SU-DHL-6 (cell line): Measurements from ENCODE around the gene PDE7B.

Experiments used
- H2AFZ ChIP-seq: fragments of 200-600 bp; sonication (generic); 2 replicates; pipeline ENCODE4 v1.6.1; 2014; ENCODE audit warnings: low read depth, mild to moderate bottlenecking, moderate library complexity, mixed read lengths, antibody characterized with exemption, low read length; ENCODE audit not compliant: severe bottlenecking
- H3F3A ChIP-seq: fragments of 200-600 bp; shearing (Covaris generic); 2 replicates; pipeline ENCODE4 v1.6.0; 2016; ENCODE audit warnings: antibody characterized with exemption, mild to moderate bottlenecking; ENCODE audit not compliant: insufficient read depth
- H3K27ac ChIP-seq: fragments of 200-600 bp; sonication (generic); 2 replicates; pipeline ENCODE4 v1.5.1; 2016; ENCODE audit warnings: low read depth, mild to moderate bottlenecking, low read length, moderate library complexity, mixed read lengths
- H3K27me3 ChIP-seq: fragments of 200-600 bp; sonication (generic), shearing (Covaris generic); 2 replicates; pipeline ENCODE4 v1.6.0; 2014; ENCODE audit warnings: mild to moderate bottlenecking, low read length
- H3K36me3 ChIP-seq: fragments of 200-600 bp; sonication (generic); 2 replicates; pipeline ENCODE4 v1.6.1; 2014; ENCODE audit warnings: mild to moderate bottlenecking, low read length, mixed read lengths
- H3K4me2 ChIP-seq: fragments of 300-600, 200-600 bp; shearing (Covaris generic), sonication (generic); 2 replicates; pipeline ENCODE4 v1.6.0; 2014; ENCODE audit warnings: low read length, low read depth, mild to moderate bottlenecking; ENCODE audit not compliant: poor library complexity, severe bottlenecking
- H3K4me3 ChIP-seq: fragments of 200-600 bp; sonication (generic); 2 replicates; pipeline ENCODE4 v1.5.1; 2014; ENCODE audit warnings: antibody characterized with exemption, low read length, mild to moderate bottlenecking, mixed read lengths; ENCODE audit not compliant: insufficient read depth, poor library complexity, severe bottlenecking
- H3K79me2 ChIP-seq: fragments of 200-600 bp; sonication (generic); 2 replicates; pipeline ENCODE4 v1.6.1; 2014; ENCODE audit warnings: mild to moderate bottlenecking, low read length, moderate library complexity; ENCODE audit not compliant: insufficient read depth
- H3K9ac ChIP-seq: fragments of 200-600 bp; sonication (generic); 2 replicates; pipeline ENCODE4 v1.7.0; 2014; ENCODE audit warnings: mild to moderate bottlenecking, low read length
- H3K9me2 ChIP-seq: fragments of 200-600 bp; sonication (generic); replicated peaks from 2 replicates; pipeline ENCODE4 v1.6.1; 2014; ENCODE audit warnings: low read length; ENCODE audit not compliant: insufficient read depth
- H3K9me3 ChIP-seq: fragments of 200-600 bp; sonication (generic); 2 replicates; pipeline ENCODE4 v1.6.1; 2014; ENCODE audit warnings: low read length, mixed read lengths; ENCODE audit not compliant: insufficient read depth
- H4K20me1 ChIP-seq: fragments of 200-600 bp; sonication (generic); 2 replicates; pipeline ENCODE4 v1.6.1; 2014; ENCODE audit warnings: low read depth, mild to moderate bottlenecking, antibody characterized with exemption, low read length, moderate library complexity, mixed read lengths
- CTCF ChIP-seq: fragments of 200-600 bp; sonication (generic); IDR thresholded peaks from one replicate; pipeline ENCODE4 v1.5.1; 2017; ENCODE audit warnings: antibody characterized with exemption, mild to moderate bottlenecking, low read length, moderate library complexity; ENCODE audit not compliant: insufficient read depth, poor library complexity, severe bottlenecking
- EZH2phosphoT487 ChIP-seq: fragments of 200-600 bp; sonication (generic), shearing (Covaris generic); conservative IDR thresholded peaks from 2 replicates; pipeline ENCODE4 v1.6.1; 2018; ENCODE audit warnings: mild to moderate bottlenecking, antibody characterized with exemption, low read length, moderate library complexity, mixed read lengths

Gene PDE7B

GRCh38 chr6:136070815-136071214 is 219.3 kb downstream of the PDE7B start:
- H3K9me2 ChIP-seq, result no peaks in the 10 kb centered on the region
- H3K4me3 ChIP-seq, result no peak overlapping the region
- no peak overlapping the region for H3K27ac ChIP-seq
- no peaks in the 10 kb centered on the region for H3K79me2 ChIP-seq
- no peak overlapping the region for H3K4me2 ChIP-seq
- no peaks in the 10 kb centered on the region for H3K27me3 ChIP-seq
- no peaks in the 10 kb centered on the region for H4K20me1 ChIP-seq
- H3F3A ChIP-seq, result no peaks in the 10 kb centered on the region
- TF ChIP-seq EZH2phosphoT487 (no peak), CTCF (no peak)
- no peaks in the 10 kb centered on the region for H3K36me3 ChIP-seq
- no peaks in the 10 kb centered on the region for H3K9me3 ChIP-seq
- no peak overlapping the region for H3K9ac ChIP-seq
- no peak overlapping the region for H2AFZ ChIP-seq

- no peak overlapping the region for H3K9ac ChIP-seq
- no peak for TF ChIP-seq EZH2phosphoT487
- TF ChIP-seq CTCF, result no peak
- no peaks in the 10 kb centered on the region for H3K79me2 ChIP-seq
- no peak overlapping the region for H3K4me2 ChIP-seq
- H2AFZ ChIP-seq, result no peak overlapping the region
- H3F3A ChIP-seq, result no peaks in the 10 kb centered on the region
- H3K9me2 ChIP-seq, result no peaks in the 10 kb centered on the region
- no peaks in the 10 kb centered on the region for H3K27me3 ChIP-seq
- no peaks in the 10 kb centered on the region for H3K36me3 ChIP-seq
- H3K4me3 ChIP-seq, result no peak overlapping the region
- H3K27ac ChIP-seq, result no peak overlapping the region
- no peaks in the 10 kb centered on the region for H3K9me3 ChIP-seq
- H4K20me1 ChIP-seq, result no peaks in the 10 kb centered on the region
Observed at GRCh38 chr6:136072691-136073090, 221.2 kb downstream of the PDE7B start.

- no peak overlapping the region for H3K27ac ChIP-seq
- H4K20me1 ChIP-seq, result no peaks in the 10 kb centered on the region
- no peak overlapping the region for H2AFZ ChIP-seq
- no peaks in the 10 kb centered on the region for H3K27me3 ChIP-seq
- H3K36me3 ChIP-seq, result no peaks in the 10 kb centered on the region
- H3K9me2 ChIP-seq, result no peaks in the 10 kb centered on the region
- H3K9ac ChIP-seq, result no peak overlapping the region
- H3K4me3 ChIP-seq, result no peak overlapping the region
- no peaks in the 10 kb centered on the region for H3F3A ChIP-seq
- no peak for TF ChIP-seq EZH2phosphoT487
- no peak for TF ChIP-seq CTCF
- no peaks in the 10 kb centered on the region for H3K9me3 ChIP-seq
- H3K79me2 ChIP-seq, result no peaks in the 10 kb centered on the region
- no peak overlapping the region for H3K4me2 ChIP-seq
Observed at GRCh38 chr6:136073216-136073615, 221.7 kb downstream of the PDE7B start.
